H9 (cell line): ENCODE measurements around the gene SLC48A1. TPM values are rescaled to one million over a fixed set of nuclear protein-coding genes. Genes with fewer than 3 reads are reported as not detected.

Source experiments
- DNase-seq: peaks from one replicate; pipeline ENCODE4 v3.0.0-alpha.2; 2017
- H2AFZ ChIP-seq: one replicate; pipeline ENCODE4 v1.6.1; 2013; ENCODE audit warnings: mild to moderate bottlenecking, low read length, control low read depth, moderate library complexity
- H2AK5ac ChIP-seq: 2 replicates; pipeline ENCODE4 v1.6.1; 2013; ENCODE audit warnings: low read length, control low read depth, mixed read lengths; ENCODE audit not compliant: insufficient read length
- H2BK120ac ChIP-seq: one replicate; pipeline ENCODE4 v1.6.1; 2013; ENCODE audit warnings: low read depth, mild to moderate bottlenecking, low read length, control low read depth, inconsistent platforms; ENCODE audit not compliant: poor library complexity, severe bottlenecking
- H2BK12ac ChIP-seq: 2 replicates; pipeline ENCODE4 v1.6.1; 2013; ENCODE audit warnings: low read length, control low read depth, mixed read lengths, low read depth; ENCODE audit not compliant: insufficient read length
- H2BK15ac ChIP-seq: 2 replicates; pipeline ENCODE4 v1.6.1; 2013; ENCODE audit warnings: low read depth, low read length, control low read depth
- H2BK20ac ChIP-seq: one replicate; pipeline ENCODE4 v1.6.1; 2013; ENCODE audit warnings: low read depth, mild to moderate bottlenecking, low read length, control low read depth, inconsistent platforms; ENCODE audit not compliant: poor library complexity, severe bottlenecking
- H2BK5ac ChIP-seq: 2 replicates; pipeline ENCODE4 v1.6.1; 2013; ENCODE audit warnings: low read length, control low read depth, mixed read lengths; ENCODE audit not compliant: insufficient read length
- H3K14ac ChIP-seq: 2 replicates; pipeline ENCODE4 v1.6.1; 2013; ENCODE audit warnings: low read length, control low read depth; ENCODE audit not compliant: insufficient read depth
- H3K18ac ChIP-seq: 2 replicates; pipeline ENCODE4 v1.6.1; 2013; ENCODE audit warnings: low read depth, mild to moderate bottlenecking, mixed read lengths, low read length, control low read depth; ENCODE audit not compliant: insufficient read length
- H3K23ac ChIP-seq: 2 replicates; pipeline ENCODE4 v1.6.1; 2013; ENCODE audit warnings: low read length, control low read depth, mixed read lengths, low read depth; ENCODE audit not compliant: insufficient read length
- H3K23me2 ChIP-seq: 2 replicates; pipeline ENCODE4 v1.6.1; 2013; ENCODE audit warnings: low read depth, mild to moderate bottlenecking, mixed read lengths, low read length, control low read depth; ENCODE audit not compliant: insufficient read length, poor library complexity, severe bottlenecking
- H3K27ac ChIP-seq: 2 replicates; pipeline ENCODE4 v1.5.1; 2013; ENCODE audit warnings: low read length, control low read depth, mixed read lengths, low read depth; ENCODE audit not compliant: insufficient read length
- H3K27me3 ChIP-seq: 2 replicates; pipeline ENCODE4 v1.6.1; 2013; ENCODE audit warnings: low read length, control low read depth, inconsistent platforms; ENCODE audit not compliant: insufficient read depth
- H3K4ac ChIP-seq: 2 replicates; pipeline ENCODE4 v1.6.1; 2013; ENCODE audit warnings: low read depth, mild to moderate bottlenecking, control low read depth, inconsistent platforms, low read length, moderate library complexity
- H3K4me1 ChIP-seq: 2 replicates; pipeline ENCODE4 v1.6.1; 2013; ENCODE audit warnings: low read length, control low read depth, inconsistent platforms; ENCODE audit not compliant: insufficient read depth
- H3K4me2 ChIP-seq: 2 replicates; pipeline ENCODE4 v1.6.1; 2013; ENCODE audit warnings: low read length, control low read depth, mixed read lengths; ENCODE audit not compliant: insufficient read length, insufficient read depth
- H3K56ac ChIP-seq: 2 replicates; pipeline ENCODE4 v1.6.1; 2013; ENCODE audit warnings: low read depth, mild to moderate bottlenecking, mixed read lengths, low read length, control low read depth; ENCODE audit not compliant: insufficient read length
- H3K79me1 ChIP-seq: 2 replicates; pipeline ENCODE4 v1.6.1; 2013; ENCODE audit warnings: low read depth, mild to moderate bottlenecking, moderate library complexity, low read length, control low read depth, inconsistent platforms; ENCODE audit not compliant: insufficient read depth, poor library complexity, severe bottlenecking
- H3K79me2 ChIP-seq: 2 replicates; pipeline ENCODE4 v1.6.1; 2013; ENCODE audit warnings: low read length, control low read depth, inconsistent platforms; ENCODE audit not compliant: insufficient read depth
- H3K9ac ChIP-seq: 2 replicates; pipeline ENCODE4 v1.6.1; 2013; ENCODE audit warnings: low read length, control low read depth, mixed read lengths; ENCODE audit not compliant: insufficient read length; ENCODE audit errors: extremely low read depth
- H3K9me3 ChIP-seq: one replicate; pipeline ENCODE4 v1.6.1; 2013; ENCODE audit warnings: low read depth, low read length, inconsistent platforms; ENCODE audit not compliant: control insufficient read depth
- H3T11ph ChIP-seq: one replicate; pipeline ENCODE4 v1.6.1; 2013; ENCODE audit warnings: mild to moderate bottlenecking, low read length, control low read depth, inconsistent platforms
- H4K20me1 ChIP-seq: one replicate; pipeline ENCODE4 v1.6.1; 2013; ENCODE audit not compliant: control insufficient read depth, insufficient read length, insufficient read depth
- H4K5ac ChIP-seq: 2 replicates; pipeline ENCODE4 v1.6.1; 2013; ENCODE audit warnings: low read depth, mild to moderate bottlenecking, mixed read lengths, low read length, control low read depth; ENCODE audit not compliant: insufficient read length
- H4K8ac ChIP-seq: replicated peaks from 2 replicates; pipeline ENCODE4 v1.6.1; 2013; ENCODE audit warnings: low read length, control low read depth, mixed read lengths, low read depth; ENCODE audit not compliant: insufficient read length
- H4K91ac ChIP-seq: 2 replicates; pipeline ENCODE4 v1.6.1; 2013; ENCODE audit warnings: low read depth, mild to moderate bottlenecking, moderate library complexity, mixed read lengths, low read length, control low read depth; ENCODE audit not compliant: insufficient read length
- H3K27ac Mint-ChIP-seq, 3 experiments: 2 replicates in 2 of 3; 3 replicates in 1 of 3; pipeline ENCODE4 v1.8.0; 2020 to 2021; ENCODE audit warnings: mixed read lengths in 3 of 3, mild to moderate bottlenecking in 1 of 3, moderate library complexity in 1 of 3
- H3K27me3 Mint-ChIP-seq: 2 replicates; pipeline ENCODE4 v1.8.0; 2021; ENCODE audit warnings: low read depth, mild to moderate bottlenecking, moderate library complexity, mixed read lengths
- H3K36me3 Mint-ChIP-seq, 3 experiments: 2 replicates in 2 of 3; 3 replicates in 1 of 3; pipeline ENCODE4 v1.8.0; 2020 to 2021; ENCODE audit warnings: low read depth in 3 of 3, mixed read lengths in 3 of 3; ENCODE audit not compliant: insufficient read depth in 1 of 3
- H3K4me1 Mint-ChIP-seq, 2 experiments: 2 replicates each; pipeline ENCODE4 v1.8.0; 2020; ENCODE audit warnings: mixed read lengths in 2 of 2
- H3K4me3 Mint-ChIP-seq, 2 experiments: 2 replicates in 1 of 2; 3 replicates in 1 of 2; pipeline ENCODE4 v1.8.0; 2020 to 2021; ENCODE audit warnings: mild to moderate bottlenecking in 2 of 2, mixed read lengths in 2 of 2, moderate library complexity in 1 of 2
- H3K9me3 Mint-ChIP-seq, 2 experiments: 2 replicates in 1 of 2; 3 replicates in 1 of 2; pipeline ENCODE4 v1.8.0; 2020; ENCODE audit warnings: mild to moderate bottlenecking in 2 of 2, mixed read lengths in 2 of 2, moderate library complexity in 1 of 2
- WGBS: extraction: QIAGEN DNeasy Blood & Tissue Kit; methylation state at CpG from one replicate; pipeline ENCODE4 v1.1.7; 2013; ENCODE audit warnings: missing lambda C conversion rate, low lambda C conversion rate, mixed read lengths; ENCODE audit not compliant: insufficient read length; ENCODE audit errors: extremely low coverage; 5-methylcytosine and 5-hydroxymethylcytosine counted together
- total RNA-seq: library from RNA; stranded (reverse); gene quantifications from 2 replicates; pipeline ENCODE4 v1.2.1, GENCODE V29; 2021
- TF ChIP-seq, protein P1 (sequence below): fragments of 200-600 bp; sonication (generic); conservative IDR thresholded peaks from 3 replicates; pipeline ENCODE4 v1.8.0; 2021; ENCODE audit warnings: antibody characterized with exemption, mild to moderate bottlenecking

The SLC48A1 gene
- total RNA-seq, 1 experiment from 2014 or later: 10.6 TPM

DNA sequence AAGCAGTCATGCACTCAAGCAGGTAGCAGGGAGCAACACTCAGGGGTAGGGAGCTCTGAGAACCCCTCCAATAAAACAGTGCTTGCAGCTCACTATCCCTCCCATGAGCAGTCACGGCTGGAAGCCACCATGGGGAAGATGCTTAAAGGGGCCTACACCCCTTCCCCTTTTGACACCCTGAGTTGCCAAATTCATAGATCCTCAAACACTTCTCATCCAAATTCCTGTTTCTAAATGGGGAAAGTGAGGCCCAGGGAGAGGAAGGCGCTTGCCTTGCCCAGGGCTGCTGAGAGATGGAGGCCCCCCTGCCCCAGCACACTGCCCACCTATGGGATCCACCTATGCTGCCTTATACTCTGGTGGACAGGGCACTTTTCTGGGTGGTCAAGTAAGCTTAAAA lies 40.5 kb upstream of the SLC48A1 start:
- H3K56ac ChIP-seq: no peak overlapping the region
- no peaks in the 10 kb centered on the region for H4K20me1 ChIP-seq
- H3K9me3 ChIP-seq: no peaks in the 10 kb centered on the region
- Mint-ChIP-seq H3K36me3 (no peaks in the 10 kb centered on the region), H3K27me3 (peaks cover 9% of the 10 kb centered on the region), H3K4me3 (no peak overlapping the region), H3K9me3 (no peaks in the 10 kb centered on the region), H3K27ac (no peak overlapping the region; a peak in 2 of 7 replicates), H3K4me1 (peaks cover 22 to 31% of the 10 kb centered on the region in 2 experiments)
- H3K14ac ChIP-seq: no peak overlapping the region
- H3K18ac ChIP-seq: no peak overlapping the region
- H3T11ph ChIP-seq: no peak overlapping the region
- no peak overlapping the region for H2BK12ac ChIP-seq
- H4K5ac ChIP-seq: no peak overlapping the region
- no peak overlapping the region for H3K9ac ChIP-seq
- H2BK120ac ChIP-seq: no peak overlapping the region
- H3K27me3 ChIP-seq: no peaks in the 10 kb centered on the region
- TF ChIP-seq, protein P1, sequence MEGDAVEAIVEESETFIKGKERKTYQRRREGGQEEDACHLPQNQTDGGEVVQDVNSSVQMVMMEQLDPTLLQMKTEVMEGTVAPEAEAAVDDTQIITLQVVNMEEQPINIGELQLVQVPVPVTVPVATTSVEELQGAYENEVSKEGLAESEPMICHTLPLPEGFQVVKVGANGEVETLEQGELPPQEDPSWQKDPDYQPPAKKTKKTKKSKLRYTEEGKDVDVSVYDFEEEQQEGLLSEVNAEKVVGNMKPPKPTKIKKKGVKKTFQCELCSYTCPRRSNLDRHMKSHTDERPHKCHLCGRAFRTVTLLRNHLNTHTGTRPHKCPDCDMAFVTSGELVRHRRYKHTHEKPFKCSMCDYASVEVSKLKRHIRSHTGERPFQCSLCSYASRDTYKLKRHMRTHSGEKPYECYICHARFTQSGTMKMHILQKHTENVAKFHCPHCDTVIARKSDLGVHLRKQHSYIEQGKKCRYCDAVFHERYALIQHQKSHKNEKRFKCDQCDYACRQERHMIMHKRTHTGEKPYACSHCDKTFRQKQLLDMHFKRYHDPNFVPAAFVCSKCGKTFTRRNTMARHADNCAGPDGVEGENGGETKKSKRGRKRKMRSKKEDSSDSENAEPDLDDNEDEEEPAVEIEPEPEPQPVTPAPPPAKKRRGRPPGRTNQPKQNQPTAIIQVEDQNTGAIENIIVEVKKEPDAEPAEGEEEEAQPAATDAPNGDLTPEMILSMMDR: no peak
- H4K91ac ChIP-seq: no peak overlapping the region
- no peaks in the 10 kb centered on the region for H3K23me2 ChIP-seq
- H2BK15ac ChIP-seq: no peak overlapping the region
- WGBS: no CpG with 5 or more reads among the region's 2 CpGs
- no peak overlapping the region for H2BK20ac ChIP-seq
- peaks cover 3% of the 10 kb centered on the region; the same call in 1 of the 2 replicates for H3K4me1 ChIP-seq
- no peaks in the 10 kb centered on the region for H3K79me2 ChIP-seq
- no peak overlapping the region for H3K27ac ChIP-seq
- H3K23ac ChIP-seq: no peak overlapping the region
- no peak for DNase-seq
- no peak overlapping the region for H2BK5ac ChIP-seq
- no peak overlapping the region for H3K4ac ChIP-seq
- no peak overlapping the region for H2AK5ac ChIP-seq
- H3K79me1 ChIP-seq: no peaks in the 10 kb centered on the region
- no peak overlapping the region for H3K4me2 ChIP-seq
- H2AFZ ChIP-seq: no peak overlapping the region
- no peak overlapping the region for H4K8ac ChIP-seq
